Astrocyte of the hippocampus (primary cell): ENCODE results near the gene CNTN1.

Source experiments
- DNase-seq: peaks from one replicate; pipeline ENCODE4 v3.0.0; 2011; ENCODE audit warnings: low read depth, low spot score

Gene CNTN1

GRCh38 chr12:41103614-41104013, 411.4 kb downstream of the CNTN1 start:
- no peak for DNase-seq

- DNase-seq: no peak
Observed at GRCh38 chr12:41106315-41106714, 414.1 kb downstream of the CNTN1 start.

- peak; percentile 4 for DNase-seq
Observed at GRCh38 chr12:41108032-41108431, 415.8 kb downstream of the CNTN1 start.

GRCh38 chr12:41112903-41113302, 420.7 kb downstream of the CNTN1 start:
- no peak for DNase-seq

- DNase-seq: peak; percentile 78
Observed at GRCh38 chr12:41120211-41120610, 428.0 kb downstream of the CNTN1 start.

GRCh38 chr12:41121374-41121773, 429.1 kb downstream of the CNTN1 start:
- DNase-seq: no peak
